WI38 (cell line): ENCODE measurements around the gene TOMT.
"Not testable (repeated sequence)": the region's sequence is repeated elsewhere in the genome, so short reads cannot be mapped to it uniquely, and the experiment has no call there.

Source experiments
- H3K4me3 ChIP-seq: 2 replicates; pipeline ENCODE4 v1.5.1; 2011; ENCODE audit warnings: low read depth, mild to moderate bottlenecking, control low read depth, low read length
- TF ChIP-seq, protein P1 (sequence below): IDR thresholded peaks from 2 replicates; pipeline ENCODE4 v1.5.1; 2012; ENCODE audit warnings: low read depth, mild to moderate bottlenecking, control low read depth, low read length

The TOMT gene

DNA sequence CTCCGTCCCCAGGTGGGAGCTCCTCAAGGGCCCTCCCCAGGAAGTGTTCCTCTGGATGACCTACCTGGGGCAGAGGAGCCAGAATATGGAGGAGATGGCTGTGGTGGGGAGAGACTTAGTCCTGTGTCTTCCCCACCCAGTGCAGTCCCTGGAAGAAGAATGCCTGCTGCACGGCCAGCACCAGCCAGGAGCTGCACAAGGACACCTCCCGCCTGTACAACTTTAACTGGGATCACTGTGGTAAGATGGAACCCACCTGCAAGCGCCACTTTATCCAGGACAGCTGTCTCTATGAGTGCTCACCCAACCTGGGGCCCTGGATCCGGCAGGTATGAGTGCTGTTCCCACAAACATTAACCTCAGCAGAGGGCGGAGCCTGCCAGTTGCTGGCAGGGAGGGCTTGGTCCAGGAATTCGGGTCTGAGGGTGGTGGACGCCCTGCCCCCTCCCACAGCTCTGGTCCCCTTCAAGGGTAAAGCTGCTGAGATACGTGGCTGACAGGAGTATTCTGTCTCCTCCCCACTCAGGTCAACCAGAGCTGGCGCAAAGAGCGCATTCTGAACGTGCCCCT is 33.2 kb downstream of the TOMT start:
- TF ChIP-seq, protein P1, sequence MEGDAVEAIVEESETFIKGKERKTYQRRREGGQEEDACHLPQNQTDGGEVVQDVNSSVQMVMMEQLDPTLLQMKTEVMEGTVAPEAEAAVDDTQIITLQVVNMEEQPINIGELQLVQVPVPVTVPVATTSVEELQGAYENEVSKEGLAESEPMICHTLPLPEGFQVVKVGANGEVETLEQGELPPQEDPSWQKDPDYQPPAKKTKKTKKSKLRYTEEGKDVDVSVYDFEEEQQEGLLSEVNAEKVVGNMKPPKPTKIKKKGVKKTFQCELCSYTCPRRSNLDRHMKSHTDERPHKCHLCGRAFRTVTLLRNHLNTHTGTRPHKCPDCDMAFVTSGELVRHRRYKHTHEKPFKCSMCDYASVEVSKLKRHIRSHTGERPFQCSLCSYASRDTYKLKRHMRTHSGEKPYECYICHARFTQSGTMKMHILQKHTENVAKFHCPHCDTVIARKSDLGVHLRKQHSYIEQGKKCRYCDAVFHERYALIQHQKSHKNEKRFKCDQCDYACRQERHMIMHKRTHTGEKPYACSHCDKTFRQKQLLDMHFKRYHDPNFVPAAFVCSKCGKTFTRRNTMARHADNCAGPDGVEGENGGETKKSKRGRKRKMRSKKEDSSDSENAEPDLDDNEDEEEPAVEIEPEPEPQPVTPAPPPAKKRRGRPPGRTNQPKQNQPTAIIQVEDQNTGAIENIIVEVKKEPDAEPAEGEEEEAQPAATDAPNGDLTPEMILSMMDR: no peak
- H3K4me3 ChIP-seq: no peak overlapping the region

DNA sequence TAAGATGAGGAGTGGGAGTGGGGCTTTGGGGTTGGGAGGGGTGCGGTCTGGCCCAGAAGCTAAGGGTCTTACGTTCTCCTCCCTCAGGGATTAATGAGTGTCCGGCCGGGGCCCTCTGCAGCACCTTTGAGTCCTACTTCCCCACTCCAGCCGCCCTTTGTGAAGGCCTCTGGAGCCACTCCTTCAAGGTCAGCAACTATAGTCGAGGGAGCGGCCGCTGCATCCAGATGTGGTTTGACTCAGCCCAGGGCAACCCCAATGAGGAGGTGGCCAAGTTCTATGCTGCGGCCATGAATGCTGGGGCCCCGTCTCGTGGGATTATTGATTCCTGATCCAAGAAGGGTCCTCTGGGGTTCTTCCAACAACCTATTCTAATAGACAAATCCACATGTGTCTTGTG is 33.8 kb downstream of the TOMT start:
- TF ChIP-seq, protein P1: no peak
- H3K4me3 ChIP-seq: no peak overlapping the region

DNA sequence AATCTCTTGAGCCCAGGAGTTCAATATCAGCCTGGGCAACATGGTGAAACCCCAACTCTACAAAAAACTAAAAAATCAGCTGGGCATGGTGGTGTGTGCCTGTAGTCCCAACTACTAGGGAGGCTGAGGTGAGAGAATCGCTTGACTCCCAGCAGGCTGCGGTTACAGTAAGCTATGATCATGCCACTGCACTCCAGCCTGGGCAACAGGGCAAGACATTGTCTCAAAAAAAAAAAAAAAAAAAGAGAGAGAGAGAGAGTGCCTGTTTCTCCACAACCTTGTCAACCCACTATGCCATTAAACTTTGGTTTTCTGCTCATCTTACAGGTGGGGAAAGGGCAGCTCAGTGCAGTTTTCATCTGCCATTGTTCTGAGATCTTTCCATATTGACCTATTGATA is 34.9 kb downstream of the TOMT start:
- H3K4me3 ChIP-seq: no peak overlapping the region
- TF ChIP-seq, protein P1: no peak

DNA sequence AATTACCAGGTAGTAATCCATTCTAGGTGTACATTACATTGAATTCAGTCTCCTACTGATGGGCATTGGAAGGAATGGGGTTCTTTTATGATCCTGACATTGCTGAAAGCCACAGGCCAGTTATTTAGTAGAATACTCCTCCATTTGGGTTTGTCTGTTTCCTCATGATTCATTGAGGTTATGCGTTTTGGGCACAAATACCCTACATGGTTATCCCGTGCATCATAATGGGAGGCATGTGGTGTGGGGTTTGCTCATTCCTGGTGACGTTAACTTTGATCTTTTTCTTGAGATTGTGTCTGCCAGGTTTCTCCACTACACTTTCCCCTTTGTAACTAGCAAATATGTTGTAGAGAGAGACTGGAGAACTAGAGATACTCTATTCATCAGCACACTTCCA is 35.3 kb downstream of the TOMT start:
- TF ChIP-seq, protein P1: no peak
- no peak overlapping the region for H3K4me3 ChIP-seq

DNA sequence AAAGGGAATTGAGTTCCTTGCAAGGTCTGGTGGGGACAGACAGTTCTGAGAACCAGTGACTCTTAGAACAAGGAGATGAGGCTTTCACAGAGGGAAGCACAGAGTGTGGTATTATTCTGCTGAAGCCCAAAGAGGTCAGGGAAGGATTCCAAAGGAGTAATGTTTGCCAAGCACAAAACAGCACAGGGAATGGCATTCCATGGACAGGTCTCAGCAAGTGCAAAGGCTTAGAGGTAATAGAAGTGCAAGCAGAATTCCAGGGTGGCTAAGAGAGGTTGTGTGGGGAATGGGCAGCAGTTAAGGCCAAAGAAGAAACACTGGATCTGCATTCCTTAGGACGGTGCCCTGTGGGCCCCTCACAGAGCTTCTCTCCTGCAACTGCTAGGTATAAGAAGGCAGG is 36.4 kb downstream of the TOMT start:
- not testable (repeated sequence) for H3K4me3 ChIP-seq

DNA sequence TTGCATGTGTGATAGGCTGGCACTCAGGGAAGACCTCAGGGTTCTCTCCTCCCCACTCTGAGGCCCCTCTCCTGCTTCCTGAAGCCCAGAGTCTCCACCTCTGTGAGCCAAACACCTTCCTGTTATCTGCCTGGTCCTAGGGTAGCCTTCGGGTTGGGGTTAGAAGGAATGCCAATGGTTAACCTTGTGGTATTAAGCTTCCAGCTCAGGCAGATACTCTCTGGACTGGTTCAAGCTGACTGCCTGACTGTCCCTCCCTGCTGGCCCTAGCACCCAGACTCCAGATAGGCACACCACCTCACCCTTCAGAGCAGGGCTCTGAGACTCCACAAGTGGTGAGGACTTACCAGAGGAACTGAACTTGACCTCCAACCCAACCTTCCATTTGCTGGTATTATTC is 36.8 kb downstream of the TOMT start:
- H3K4me3 ChIP-seq: not testable (repeated sequence)

DNA sequence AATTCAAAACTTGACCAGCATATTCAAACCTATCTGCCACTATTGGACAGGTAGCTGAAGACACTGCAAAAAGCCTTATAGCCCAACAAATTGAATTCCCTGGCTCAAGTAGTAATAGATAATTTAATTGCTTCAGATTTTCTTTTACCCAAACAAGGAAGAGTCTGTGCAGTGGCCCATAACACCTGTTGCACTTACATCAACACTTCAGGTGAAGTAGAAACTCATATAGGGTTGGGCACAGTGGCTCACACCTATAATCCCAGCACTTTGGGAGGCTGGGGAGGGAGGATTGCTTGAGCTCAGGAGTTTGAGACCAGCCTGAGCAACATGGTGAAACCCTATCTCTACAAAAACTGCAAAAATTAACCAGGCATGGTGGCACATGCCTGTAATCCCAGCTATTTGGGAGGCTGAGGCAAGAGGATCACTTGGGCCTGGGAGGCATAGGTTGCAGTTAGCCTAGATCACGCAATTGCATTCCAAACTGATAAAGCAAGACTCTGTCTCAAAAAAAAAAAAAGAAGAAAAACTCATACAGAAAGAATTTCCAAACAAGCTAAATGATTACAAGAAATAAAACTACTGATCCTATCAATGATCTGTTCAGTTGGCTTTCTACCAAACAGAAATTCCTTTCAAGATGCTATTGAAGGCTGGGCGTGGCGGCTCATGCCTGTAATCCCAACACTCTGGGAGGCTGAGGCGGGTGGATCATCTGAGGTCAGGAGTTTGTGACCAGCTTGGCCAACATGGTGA is 39.3 kb downstream of the TOMT start:
- H3K4me3 ChIP-seq: no peak overlapping the region
- TF ChIP-seq, protein P1: no peak

DNA sequence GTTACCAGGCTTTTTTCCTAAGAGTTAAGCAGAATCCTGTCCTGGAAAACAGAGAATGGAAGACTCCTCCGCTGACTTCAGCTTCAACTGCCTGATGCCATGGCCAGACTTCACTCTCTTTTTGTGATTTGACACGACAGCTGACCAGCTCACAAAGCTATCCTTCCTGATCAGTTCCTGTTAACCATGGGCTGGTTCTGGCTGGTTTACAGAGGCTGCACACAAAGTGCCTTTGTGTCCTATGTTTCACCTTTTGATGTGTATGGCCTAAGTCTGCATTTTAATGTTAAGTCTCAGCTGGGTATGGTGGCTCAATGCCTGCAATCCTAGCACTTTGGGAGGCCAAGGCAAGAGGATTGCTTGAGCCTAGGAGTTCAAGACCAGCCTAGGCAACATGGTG is 40.9 kb downstream of the TOMT start:
- H3K4me3 ChIP-seq: no peak overlapping the region
- TF ChIP-seq, protein P1: no peak
